Measurements from ENCODE around the gene RC3H2. TPM values are rescaled to one million over a fixed set of nuclear protein-coding genes. Genes with fewer than 3 reads are reported as not detected.

RC3H2 gene
- total RNA-seq, 1 experiment from 2014 or later, result 37.5 TPM

GRCh38 chr9:122827761-122828093 is 77.4 kb downstream of the RC3H2 start:
- H3K27me3 Mint-ChIP-seq (ENCODE audit: low read depth), result no peaks in the 10 kb centered on the region
- H3K4me1 Mint-ChIP-seq, result peaks cover 9% of the 10 kb centered on the region
- ChIA-PET CTCF (interaction anchor here (1.7 kb wide), 1 partner anchor 10 kb away, joined by 7 read pairs; no protein-coding TSS in a partner anchor), POLR2A (interaction anchor here (0.6 to 1.4 kb wide), 3 partner anchors 11 to 78 kb away, joined by 3 to 4 read pairs (median 4); partner anchors contain the start of gene RC3H2)
- no peak for DNase-seq (ENCODE audit: low spot score)
- peak; percentile 33 for ATAC-seq
- peak overlapping the region; percentile 99 for H3K27ac Mint-ChIP-seq
- no peaks in the 10 kb centered on the region for H3K9me3 Mint-ChIP-seq
- TF ChIP-seq MYBL2 (CRISPR knock-in tag; IDR thresholded peaks at IDR 0.05), result no peak
- TF ChIP-seq SMAD4 (CRISPR knock-in tag; IDR thresholded peaks at IDR 0.05), result no peak
- TF ChIP-seq GABPB1 (CRISPR knock-in tag; IDR thresholded peaks at IDR 0.05), result no peak
- no peak for TF ChIP-seq STAT6 (CRISPR knock-in tag; conservative IDR thresholded peaks at IDR 0.05; ENCODE audit: low read depth)
- no peak for TF ChIP-seq MXD4 (CRISPR knock-in tag; IDR thresholded peaks at IDR 0.05; ENCODE audit: borderline replicate concordance)
- no peak for TF ChIP-seq FOXP4 (CRISPR knock-in tag; IDR thresholded peaks at IDR 0.05)
- TF ChIP-seq ELF4 (CRISPR knock-in tag; IDR thresholded peaks at IDR 0.05; ENCODE audit: low read depth), result no peak
- TF ChIP-seq CTCF (IDR thresholded peaks at IDR 0.05), result no peak
- TF ChIP-seq USF2 (CRISPR knock-in tag; IDR thresholded peaks at IDR 0.05), result no peak
- no peak for TF ChIP-seq ATF3 (CRISPR knock-in tag; conservative IDR thresholded peaks at IDR 0.05)
- TF ChIP-seq CBFB (CRISPR knock-in tag; IDR thresholded peaks at IDR 0.05; ENCODE audit: low read depth), result no peak
- no peak for TF ChIP-seq EMX1 (CRISPR knock-in tag; IDR thresholded peaks at IDR 0.05)
- no peak for TF ChIP-seq ZNF532 (CRISPR knock-in tag; IDR thresholded peaks at IDR 0.05; ENCODE audit: borderline replicate concordance)
- H3K36me3 Mint-ChIP-seq, result peaks cover 22% of the 10 kb centered on the region
- peak overlapping the region; percentile 100 for H3K4me3 Mint-ChIP-seq

GRCh38 chr9:122822938-122823337 is 82.2 kb downstream of the RC3H2 start:
- no peaks in the 10 kb centered on the region for H3K27me3 Mint-ChIP-seq (ENCODE audit: low read depth)
- CTCF ChIA-PET, result no interaction called here
- peaks cover 9% of the 10 kb centered on the region for H3K4me1 Mint-ChIP-seq
- no peak for TF ChIP-seq MXD4 (CRISPR knock-in tag; IDR thresholded peaks at IDR 0.05; ENCODE audit: borderline replicate concordance)
- no peak for TF ChIP-seq JUN (CRISPR knock-in tag; IDR thresholded peaks at IDR 0.05)
- no peak for TF ChIP-seq RORB (CRISPR knock-in tag; IDR thresholded peaks at IDR 0.05)
- no peak for TF ChIP-seq PREB (CRISPR knock-in tag; IDR thresholded peaks at IDR 0.05; ENCODE audit: borderline replicate concordance)
- TF ChIP-seq ATF3 (CRISPR knock-in tag; conservative IDR thresholded peaks at IDR 0.05), result no peak
- TF ChIP-seq NR2C2 (CRISPR knock-in tag; IDR thresholded peaks at IDR 0.05), result no peak
- TF ChIP-seq ZNF138 (CRISPR knock-in tag; conservative IDR thresholded peaks at IDR 0.05), result no peak
- H3K9me3 Mint-ChIP-seq, result no peaks in the 10 kb centered on the region
- no peak for ATAC-seq
- no peak overlapping the region for H3K4me3 Mint-ChIP-seq
- POLR2A ChIA-PET, result no interaction called here
- H3K27ac Mint-ChIP-seq, result no peak overlapping the region
- H3K36me3 Mint-ChIP-seq, result peaks cover 47% of the 10 kb centered on the region
- DNase-seq (ENCODE audit: low spot score), result no peak

Data from WTC11 (cell line).